CD4-positive, CD25-positive, alpha-beta regulatory T cell (primary cell): ENCODE data around the gene ARL4D. TPM values are rescaled to one million over a fixed set of nuclear protein-coding genes. Genes with fewer than 3 reads are reported as not detected.

Experiments
- ATAC-seq, 2 donors: fragments of 150-1000 bp; cut with Tn5 transposase; one replicate each; pipeline ENCODE4 v1.10.0; 2021; ENCODE audit warnings: low read depth in 2 of 2, moderate number of reproducible peaks in 2 of 2, moderate library complexity in 1 of 2
- DNase-seq, 3 donors: peaks; one replicate each; pipeline versions ENCODE4 v3.0.0 to v3.0.0-alpha.2; 2012 to 2022; ENCODE audit warnings: mixed read lengths in 1 of 3
- H3K27ac ChIP-seq: one replicate; pipeline ENCODE4 v1.7.0; 2013; ENCODE audit warnings: mild to moderate bottlenecking, low read length; ENCODE audit not compliant: insufficient read depth, poor library complexity, severe bottlenecking
- H3K27me3 ChIP-seq: one replicate; pipeline ENCODE4 v1.7.0; 2013; ENCODE audit warnings: low read length; ENCODE audit not compliant: control insufficient read depth, insufficient read depth
- H3K36me3 ChIP-seq: one replicate; pipeline ENCODE4 v1.7.0; 2013; ENCODE audit warnings: mild to moderate bottlenecking, low read length, moderate library complexity; ENCODE audit not compliant: control insufficient read depth, insufficient read depth
- H3K4me1 ChIP-seq: 2 replicates; pipeline ENCODE4 v1.7.0; 2013; ENCODE audit warnings: mild to moderate bottlenecking, low read length; ENCODE audit not compliant: insufficient read depth, control insufficient read depth, poor library complexity, severe bottlenecking
- H3K4me3 ChIP-seq: one replicate; pipeline ENCODE4 v1.7.0; 2013; ENCODE audit warnings: low read depth, mild to moderate bottlenecking, low read length, moderate library complexity
- H3K9me3 ChIP-seq, 2 experiments: 1 replicate in 1 of 2; 2 replicates in 1 of 2; pipeline ENCODE4 v1.7.0; 2013; ENCODE audit warnings: low read length in 2 of 2, mild to moderate bottlenecking in 1 of 2, moderate library complexity in 1 of 2; ENCODE audit not compliant: control insufficient read depth in 2 of 2
- H3K27ac Mint-ChIP-seq, 3 donors: one replicate each; pipeline ENCODE4 v1.8.0; 2020 to 2022; ENCODE audit warnings: mild to moderate bottlenecking in 3 of 3, mixed read lengths in 3 of 3, moderate library complexity in 2 of 3
- H3K27me3 Mint-ChIP-seq: one replicate; pipeline ENCODE4 v1.8.0; 2022; ENCODE audit warnings: mild to moderate bottlenecking, mixed read lengths
- H3K36me3 Mint-ChIP-seq: one replicate; pipeline ENCODE4 v1.8.0; 2020; ENCODE audit warnings: mixed read lengths
- H3K4me1 Mint-ChIP-seq, 4 donors: one replicate each; pipeline ENCODE4 v1.8.0; 2020 to 2022; ENCODE audit warnings: mixed read lengths in 4 of 4, mild to moderate bottlenecking in 1 of 4
- H3K4me3 Mint-ChIP-seq, 4 donors: one replicate each; pipeline ENCODE4 v1.8.0; 2020 to 2022; ENCODE audit warnings: mild to moderate bottlenecking in 4 of 4, mixed read lengths in 4 of 4, moderate library complexity in 3 of 4
- H3K9me3 Mint-ChIP-seq, 7 donors: one replicate each; pipeline ENCODE4 v1.8.0; 2020 to 2022; ENCODE audit warnings: mixed read lengths in 7 of 7, mild to moderate bottlenecking in 3 of 7, moderate library complexity in 2 of 7
- polyA plus RNA-seq, 4 donors: library from polyadenylated mRNA; unstranded; fragments of 300-500 nt; fragmentation: Illumina TruSeq; gene quantifications; one replicate each; pipeline ENCODE4 v1.2.3, GENCODE V29; 2021
- total RNA-seq: library from RNA; stranded (reverse); gene quantifications from one replicate; pipeline ENCODE4 v1.2.3, GENCODE V29; 2022

ARL4D gene
- total and polyA plus RNA-seq, 5 donors from 2014 or later = 1.3 to 4.1 (median 1.7) TPM

DNA sequence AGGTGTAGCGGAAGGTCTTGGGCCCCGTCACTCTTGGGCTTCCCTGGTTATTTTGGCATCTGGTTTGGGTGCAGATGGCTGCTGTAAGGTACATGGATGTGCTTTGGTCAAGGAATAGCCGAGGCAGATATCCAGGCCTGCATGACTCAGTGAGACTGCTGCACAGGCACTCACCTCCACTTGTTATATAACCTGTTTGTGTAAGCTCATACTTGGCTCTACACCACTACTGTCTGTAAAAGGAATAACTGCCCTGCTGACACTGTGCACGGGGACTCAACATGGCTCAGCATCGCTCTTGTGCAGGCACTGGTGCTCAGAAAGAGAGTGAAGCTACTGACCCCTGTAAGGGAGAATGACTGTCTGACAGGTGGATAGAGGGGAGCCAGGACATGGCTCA is 42.3 kb upstream of the ARL4D start:
- no peak overlapping the region for H3K4me3 Mint-ChIP-seq
- ATAC-seq (no peak), DNase-seq (no peak)
- H3K27me3 Mint-ChIP-seq = peaks cover 4% of the 10 kb centered on the region
- H3K4me1 Mint-ChIP-seq = peaks cover 4 to 25% (median 14%) of the 10 kb centered on the region in 4 donors
- peaks cover 0 to 2% (median 0%) of the 10 kb centered on the region in 7 donors for H3K9me3 Mint-ChIP-seq
- H3K36me3 Mint-ChIP-seq = no peaks in the 10 kb centered on the region
- H3K27ac ChIP-seq = no peak overlapping the region
- H3K36me3 ChIP-seq = no peaks in the 10 kb centered on the region
- H3K27ac Mint-ChIP-seq = no peak overlapping the region
- no peaks in the 10 kb centered on the region for H3K9me3 ChIP-seq
- H3K4me1 ChIP-seq = peaks cover 11% of the 10 kb centered on the region
- no peak overlapping the region for H3K4me3 ChIP-seq
- H3K27me3 ChIP-seq = no peaks in the 10 kb centered on the region

DNA sequence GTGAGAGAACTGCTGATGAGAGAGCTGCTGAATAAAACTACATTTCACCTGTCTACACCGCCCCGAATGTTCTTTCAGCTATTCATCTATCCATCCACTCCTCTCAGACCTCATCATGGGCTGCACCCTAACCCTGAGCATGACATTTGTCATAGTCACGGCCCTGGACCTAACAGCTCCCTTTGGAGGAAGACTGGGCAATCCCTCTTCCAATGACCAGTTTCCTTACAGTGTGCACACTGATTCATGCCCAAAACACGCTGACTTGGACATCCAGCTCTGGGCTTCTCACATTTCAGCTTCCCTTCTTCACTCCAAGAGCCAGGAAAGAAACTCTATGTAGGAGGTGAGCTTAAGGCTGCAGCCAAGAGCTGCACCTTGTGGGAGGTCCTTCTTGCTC is 41.8 kb upstream of the ARL4D start:
- Mint-ChIP-seq H3K4me1 (peaks cover 4 to 20% (median 11%) of the 10 kb centered on the region in 4 donors), H3K36me3 (no peaks in the 10 kb centered on the region), H3K27ac (peak overlapping the region in 1 of 3 donors; percentile 44), H3K9me3 (peaks cover 0 to 2% (median 0%) of the 10 kb centered on the region in 7 donors), H3K27me3 (peaks cover 5% of the 10 kb centered on the region), H3K4me3 (no peak overlapping the region)
- H3K4me1 ChIP-seq = peaks cover 11% of the 10 kb centered on the region
- no peak for ATAC-seq
- no peaks in the 10 kb centered on the region for H3K9me3 ChIP-seq
- DNase-seq = no peak
- H3K36me3 ChIP-seq = no peaks in the 10 kb centered on the region
- no peak overlapping the region for H3K27ac ChIP-seq
- H3K4me3 ChIP-seq = no peak overlapping the region
- H3K27me3 ChIP-seq = no peaks in the 10 kb centered on the region

DNA sequence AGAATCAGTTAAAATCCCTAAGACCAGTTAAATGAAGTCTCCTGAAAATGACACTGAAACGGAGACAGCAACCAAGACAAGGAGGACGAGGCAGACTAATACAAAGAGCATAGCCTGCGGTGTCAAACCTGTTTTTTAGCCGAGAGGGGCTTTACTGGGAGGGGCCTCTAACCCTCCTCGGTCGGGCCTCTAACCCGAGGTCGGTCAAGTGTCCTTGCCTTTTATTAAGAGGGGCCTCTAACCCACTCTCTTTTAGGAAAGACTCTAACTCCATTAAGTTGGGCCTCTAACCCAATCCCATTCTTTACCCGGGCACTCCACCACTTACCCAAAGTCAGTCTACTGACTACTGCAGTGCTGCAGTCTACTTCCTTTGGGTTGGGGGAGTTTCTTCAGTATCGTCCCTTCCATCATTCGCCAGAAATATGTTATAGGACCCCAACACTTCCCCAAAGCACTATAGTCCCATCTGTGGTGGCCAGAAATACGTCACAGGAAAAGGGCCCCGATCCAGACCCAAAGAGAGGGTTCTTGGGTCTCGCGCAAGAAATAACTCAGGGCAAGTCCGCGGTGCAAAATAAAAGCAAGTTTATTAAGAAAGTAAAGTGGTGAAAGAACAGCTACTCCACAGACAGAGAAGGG is 39.2 kb upstream of the ARL4D start:
- DNase-seq (no peak), ATAC-seq (no peak)
- Histone ChIP-seq H3K4me1 (peaks cover 11% of the 10 kb centered on the region), H3K4me3 (peak overlapping the region; percentile 95), H3K36me3 (no peaks in the 10 kb centered on the region), H3K27ac (peak overlapping the region; percentile 97), H3K27me3 (no peaks in the 10 kb centered on the region), H3K9me3 (no peaks in the 10 kb centered on the region)
- Mint-ChIP-seq H3K27me3 (peaks cover 5% of the 10 kb centered on the region), H3K36me3 (no peaks in the 10 kb centered on the region), H3K4me3 (peak overlapping the region; percentile 89 to 99 (median 94)), H3K27ac (peak overlapping the region; percentile 99 to 100 (median 100)), H3K9me3 (no peaks in the 10 kb centered on the region), H3K4me1 (peaks cover 4 to 13% (median 9%) of the 10 kb centered on the region in 4 donors)

DNA sequence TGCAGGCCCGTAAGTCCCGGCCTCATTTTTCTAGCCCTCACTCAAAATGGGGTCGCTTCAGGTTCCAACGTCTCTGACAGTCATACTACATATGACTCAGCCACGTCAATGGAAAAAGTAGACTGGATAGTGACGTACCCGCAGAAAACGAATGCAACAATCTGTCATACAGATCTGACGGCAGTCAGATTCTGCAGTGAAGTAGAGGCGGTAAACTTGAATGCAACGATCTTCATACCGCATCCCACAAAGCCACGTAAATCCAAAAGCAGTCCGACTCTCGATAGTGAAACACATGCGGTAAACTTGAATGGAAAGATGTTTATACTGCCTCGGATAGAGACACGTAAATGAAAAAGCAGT is 38.4 kb upstream of the ARL4D start:
- peak overlapping the region; percentile 99 to 100 (median 100) for H3K27ac Mint-ChIP-seq
- peak overlapping the region; percentile 95 for H3K4me3 ChIP-seq
- H3K9me3 ChIP-seq = no peaks in the 10 kb centered on the region
- H3K4me1 ChIP-seq = peaks cover 11% of the 10 kb centered on the region
- H3K4me1 Mint-ChIP-seq = peaks cover 4 to 13% (median 10%) of the 10 kb centered on the region in 4 donors
- H3K9me3 Mint-ChIP-seq = no peaks in the 10 kb centered on the region
- no peaks in the 10 kb centered on the region for H3K36me3 ChIP-seq
- peak; percentile 37 to 41 for ATAC-seq
- no peaks in the 10 kb centered on the region for H3K27me3 ChIP-seq
- H3K27me3 Mint-ChIP-seq = peaks cover 5% of the 10 kb centered on the region
- peak overlapping the region; percentile 97 for H3K27ac ChIP-seq
- no peaks in the 10 kb centered on the region for H3K36me3 Mint-ChIP-seq
- peak overlapping the region; percentile 89 to 99 (median 94) for H3K4me3 Mint-ChIP-seq
- DNase-seq = peak; percentile 75 to 89 (median 86)

DNA sequence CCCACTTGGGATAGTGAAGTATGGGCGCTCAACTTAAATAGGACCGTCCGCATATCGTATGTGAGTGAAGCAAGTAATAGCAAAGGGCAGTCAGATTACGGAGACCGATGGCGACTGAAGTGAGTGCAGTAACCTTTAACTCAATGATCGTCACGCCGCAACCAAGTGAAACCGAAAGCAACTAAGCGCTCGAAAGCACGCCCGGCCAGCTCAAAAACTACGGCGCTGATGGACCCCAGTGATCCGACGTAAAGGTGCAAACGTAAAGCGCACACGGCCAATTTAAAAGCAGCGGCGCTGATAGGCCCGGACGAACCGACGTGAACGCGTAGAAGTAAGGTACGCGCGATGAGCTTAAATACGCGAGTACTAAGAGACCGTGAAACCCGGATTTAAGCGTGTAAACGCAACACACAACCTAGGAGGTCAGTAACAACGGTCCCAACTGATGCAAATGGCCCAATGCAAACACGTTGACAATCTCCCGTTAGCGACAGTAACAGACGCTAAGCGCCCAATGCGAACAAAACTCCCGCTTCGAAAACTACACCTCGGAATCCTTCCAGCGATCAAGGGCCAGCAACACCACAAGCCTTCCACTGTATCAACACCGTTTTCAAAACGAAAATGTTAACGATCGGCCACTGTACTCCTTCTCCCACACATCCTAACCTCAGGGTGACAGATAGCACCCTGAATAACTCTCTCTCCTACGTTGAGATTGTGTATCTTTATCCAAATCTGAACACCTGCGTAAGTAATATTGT is 37.9 kb upstream of the ARL4D start:
- peak overlapping the region; percentile 99 to 100 (median 100) for H3K27ac Mint-ChIP-seq
- H3K27me3 Mint-ChIP-seq = peaks cover 5% of the 10 kb centered on the region

DNA sequence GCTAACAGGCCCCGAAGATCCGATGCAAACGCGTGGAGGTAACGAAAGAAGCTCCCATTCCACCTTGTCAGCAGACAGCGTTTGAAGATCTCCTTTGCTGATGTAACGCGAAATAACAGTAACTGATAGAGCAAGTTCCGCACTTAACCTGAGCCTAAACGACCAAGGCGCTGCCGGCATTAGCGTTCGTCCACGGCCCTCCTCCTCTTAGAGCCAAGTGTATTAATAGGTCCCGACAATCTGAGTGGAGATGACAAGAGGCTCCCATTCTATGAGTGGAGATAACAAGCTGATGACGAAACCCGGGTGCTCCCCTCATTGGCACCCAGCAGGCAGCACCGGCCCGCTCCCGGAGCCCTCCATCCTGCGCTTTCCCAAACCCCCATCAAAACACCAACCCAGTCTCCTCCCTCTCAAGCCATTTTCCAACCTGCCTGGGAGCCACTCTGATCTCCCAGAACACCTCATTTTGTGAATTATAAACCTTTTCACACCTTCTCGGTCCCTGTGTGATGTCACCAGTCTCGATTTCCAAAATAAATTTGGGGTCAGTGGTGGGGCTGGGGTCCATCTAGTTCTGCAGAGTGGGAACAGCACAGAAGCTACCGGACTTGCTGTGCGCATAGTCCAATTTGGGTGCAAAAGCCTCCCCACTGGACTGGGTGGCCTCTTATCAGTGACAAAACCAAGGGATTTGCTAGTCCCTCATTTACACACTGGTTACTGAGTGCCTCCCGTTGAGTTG is 35.4 kb upstream of the ARL4D start:
- Histone ChIP-seq H3K27ac (no peak overlapping the region), H3K9me3 (no peaks in the 10 kb centered on the region), H3K4me1 (peaks cover 28% of the 10 kb centered on the region), H3K4me3 (no peak overlapping the region), H3K36me3 (no peaks in the 10 kb centered on the region), H3K27me3 (no peaks in the 10 kb centered on the region)
- Mint-ChIP-seq H3K4me1 (peaks cover 6 to 25% (median 21%) of the 10 kb centered on the region in 4 donors), H3K27me3 (peaks cover 5% of the 10 kb centered on the region), H3K27ac (no peak overlapping the region), H3K9me3 (no peaks in the 10 kb centered on the region), H3K36me3 (no peaks in the 10 kb centered on the region), H3K4me3 (peak overlapping the region in 3 of 4 donors; percentile 22 to 71 (median 39))
- no peak for ATAC-seq
- DNase-seq = no peak

More for the DNA sequence above, 37.9 kb upstream of the ARL4D start:
- peak overlapping the region; percentile 89 to 99 (median 94) for H3K4me3 Mint-ChIP-seq
- Histone ChIP-seq H3K36me3 (no peaks in the 10 kb centered on the region), H3K27ac (peak overlapping the region; percentile 97), H3K9me3 (no peaks in the 10 kb centered on the region), H3K4me3 (peak overlapping the region; percentile 95), H3K4me1 (peaks cover 11% of the 10 kb centered on the region), H3K27me3 (no peaks in the 10 kb centered on the region)
- peaks cover 4 to 16% (median 12%) of the 10 kb centered on the region in 4 donors for H3K4me1 Mint-ChIP-seq
- H3K36me3 Mint-ChIP-seq = no peaks in the 10 kb centered on the region
- no peaks in the 10 kb centered on the region for H3K9me3 Mint-ChIP-seq
- ATAC-seq = peak; percentile 87 to 90
- DNase-seq = peak; percentile 89 to 99 (median 95)

DNA sequence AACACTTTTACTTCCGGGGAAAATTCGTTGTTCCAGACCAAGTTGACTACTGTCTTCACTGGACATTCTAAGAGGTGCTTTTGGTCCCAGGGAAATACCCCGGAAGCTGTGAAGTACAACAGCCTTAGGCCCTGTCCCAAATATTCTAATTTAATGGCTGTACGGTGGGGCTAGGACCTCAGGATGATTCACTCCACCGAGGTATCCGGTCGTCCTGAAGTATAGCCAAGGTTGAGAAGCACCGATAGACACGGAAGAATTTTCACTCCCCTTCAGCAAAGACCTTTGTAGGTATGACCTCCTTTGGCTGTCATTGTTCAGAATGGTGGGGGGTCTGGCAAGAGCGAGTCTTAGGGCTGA is 34.9 kb upstream of the ARL4D start:
- no peak overlapping the region for H3K27ac ChIP-seq
- no peaks in the 10 kb centered on the region for H3K9me3 ChIP-seq
- Mint-ChIP-seq H3K27me3 (peaks cover 5% of the 10 kb centered on the region), H3K27ac (no peak overlapping the region), H3K9me3 (no peaks in the 10 kb centered on the region), H3K4me1 (peaks cover 6 to 24% (median 21%) of the 10 kb centered on the region in 4 donors), H3K4me3 (peak overlapping the region in 2 of 4 donors; percentile 27 to 39), H3K36me3 (no peaks in the 10 kb centered on the region)
- ATAC-seq (no peak), DNase-seq (no peak)
- H3K4me1 ChIP-seq = peaks cover 32% of the 10 kb centered on the region
- no peaks in the 10 kb centered on the region for H3K27me3 ChIP-seq
- no peak overlapping the region for H3K4me3 ChIP-seq
- H3K36me3 ChIP-seq = no peaks in the 10 kb centered on the region
